Heart left ventricle (tissue), 13 donors: ENCODE measurements around the gene MYCBP2.

Experiments used
- POLR2A ChIP-seq, 2 donors: fragments of 450-650 bp; IDR thresholded peaks; one replicate each; pipeline ENCODE4 v1.6.1; 2017; ENCODE audit warnings: antibody characterized with exemption in 2 of 2, mild to moderate bottlenecking in 2 of 2, moderate library complexity in 2 of 2
- TF ChIP-seq, protein P1 (sequence below), 12 donors: fragments of 200-600 bp; sonication (generic) in 4 of 12; IDR thresholded peaks; one replicate each; pipeline versions ENCODE4 v1.5.0 to v1.8.0; 2018 to 2022; ENCODE audit warnings: antibody characterized with exemption in 12 of 12, mild to moderate bottlenecking in 5 of 12
- donor health status: ischemic (EF 13 %, LVEDD 7.1; RV severe dilation, severe dysfunction).
- donor health status: DM: no; HTN: yes; CAD: no.
- donor health status: DM: no; HTN: no; CAD: no.
- donor health status: ischemic (EF 25% LVEDD 6.9; RV normal size, moderate dysfunction).
- donor health status: ischemic (EF 25% LVEDD 5.7; RV mildly dilated, moderate dysfunction).
- donor health status: ischemic (EF 35%, LVEDD 5.7; RV mildly dilated, moderate dysfunction).
- donor health status: nonischemic (EF 11% LVEDD 7.7; RV severe dilation, severe dysfunction).
- donor health status: DM: yes; HTN: yes; CAD: no.
- donor health status: PGD.
- donor health status: ischemic (EF 29% LVEDD 5.4; RV normal size, mild dysfunction).
- donor health status: nonischemic (EF 23%, LVEDD 6.1; RV moderate dilation, normal function).

DNA sequence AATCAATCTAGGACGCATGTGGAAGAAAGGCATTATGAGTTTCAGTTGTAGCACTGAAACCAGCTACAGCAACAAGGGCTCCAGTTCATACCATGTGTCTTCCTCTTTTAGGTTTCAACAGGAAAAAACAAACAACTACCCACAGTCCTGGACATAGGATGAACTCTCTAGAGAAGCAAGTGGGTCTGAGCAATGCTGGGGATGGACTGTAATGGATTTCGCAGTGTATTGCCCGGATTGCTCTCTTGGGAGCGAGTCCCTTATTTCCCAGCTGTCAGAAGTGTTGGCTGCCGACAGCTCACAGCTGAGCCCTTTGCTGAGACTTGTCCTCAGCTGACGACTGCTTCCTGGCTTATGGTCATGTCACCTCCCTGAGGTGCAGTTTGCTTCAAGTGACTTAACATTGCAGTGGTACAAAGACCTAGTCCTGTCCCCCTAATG is 12.1 kb upstream of the MYCBP2 start:
- TF ChIP-seq, protein P1, sequence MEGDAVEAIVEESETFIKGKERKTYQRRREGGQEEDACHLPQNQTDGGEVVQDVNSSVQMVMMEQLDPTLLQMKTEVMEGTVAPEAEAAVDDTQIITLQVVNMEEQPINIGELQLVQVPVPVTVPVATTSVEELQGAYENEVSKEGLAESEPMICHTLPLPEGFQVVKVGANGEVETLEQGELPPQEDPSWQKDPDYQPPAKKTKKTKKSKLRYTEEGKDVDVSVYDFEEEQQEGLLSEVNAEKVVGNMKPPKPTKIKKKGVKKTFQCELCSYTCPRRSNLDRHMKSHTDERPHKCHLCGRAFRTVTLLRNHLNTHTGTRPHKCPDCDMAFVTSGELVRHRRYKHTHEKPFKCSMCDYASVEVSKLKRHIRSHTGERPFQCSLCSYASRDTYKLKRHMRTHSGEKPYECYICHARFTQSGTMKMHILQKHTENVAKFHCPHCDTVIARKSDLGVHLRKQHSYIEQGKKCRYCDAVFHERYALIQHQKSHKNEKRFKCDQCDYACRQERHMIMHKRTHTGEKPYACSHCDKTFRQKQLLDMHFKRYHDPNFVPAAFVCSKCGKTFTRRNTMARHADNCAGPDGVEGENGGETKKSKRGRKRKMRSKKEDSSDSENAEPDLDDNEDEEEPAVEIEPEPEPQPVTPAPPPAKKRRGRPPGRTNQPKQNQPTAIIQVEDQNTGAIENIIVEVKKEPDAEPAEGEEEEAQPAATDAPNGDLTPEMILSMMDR (IDR thresholded peaks at IDR 0.05): no peak
- TF ChIP-seq POLR2A (IDR thresholded peaks at IDR 0.05): no peak
